ENCODE measurements around the gene MTOR.

The MTOR gene

DNA sequence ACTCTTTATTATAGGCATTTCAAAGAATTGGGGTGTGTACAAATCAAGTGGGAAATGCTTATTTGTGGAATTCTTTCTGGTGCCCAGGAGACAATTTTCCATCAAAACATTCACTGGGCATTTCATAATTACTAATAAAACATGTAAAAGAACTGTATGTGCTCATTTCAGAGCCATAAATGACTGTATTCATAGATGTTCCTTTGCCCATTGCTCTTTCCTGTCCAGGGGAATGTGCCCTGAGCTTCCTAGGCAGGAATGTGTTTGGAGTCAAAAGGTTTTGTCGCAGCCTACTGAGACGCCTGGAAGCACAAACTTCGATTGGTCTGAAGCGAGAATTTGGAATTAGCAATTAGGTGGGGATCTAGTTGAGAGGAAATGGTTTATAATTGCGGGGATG lies 119.0 kb downstream of the MTOR start:
- Histone ChIP-seq H3K79me2 (ENCODE audit: insufficient read depth, low read length) (no peaks in the 10 kb centered on the region), H4K20me1 (ENCODE audit: insufficient read depth, low read length, poor library complexity, severe bottlenecking) (no peaks in the 10 kb centered on the region), H3K9me2 (replicated peaks; ENCODE audit: low read depth, low read length) (no peaks in the 10 kb centered on the region), H3K4me1 (ENCODE audit: insufficient read depth, low read length, poor library complexity, severe bottlenecking) (no peaks in the 10 kb centered on the region), H3K27me3 (ENCODE audit: insufficient read depth, low read length, poor library complexity, severe bottlenecking) (no peaks in the 10 kb centered on the region), H3K4me2 (ENCODE audit: low read depth, low read length, poor library complexity, severe bottlenecking) (no peak overlapping the region), H3K36me3 (ENCODE audit: insufficient read depth, low read length) (peaks cover 73% of the 10 kb centered on the region; the same call in 1 of the 2 replicates), H3K9me3 (ENCODE audit: insufficient read depth, low read depth, low read length) (no peaks in the 10 kb centered on the region), H3K9ac (ENCODE audit: low read depth, low read length, poor library complexity, severe bottlenecking) (no peak overlapping the region), H3K4me3 (ENCODE audit: low read length, poor library complexity, severe bottlenecking) (no peak overlapping the region), H3F3A (ENCODE audit: low read depth) (no peaks in the 10 kb centered on the region), H2AFZ (ENCODE audit: low read length) (no peak overlapping the region)
- TF ChIP-seq EZH2phosphoT487 (IDR thresholded peaks at IDR 0.05; ENCODE audit: borderline replicate concordance) = no peak
- TF ChIP-seq, protein P1, sequence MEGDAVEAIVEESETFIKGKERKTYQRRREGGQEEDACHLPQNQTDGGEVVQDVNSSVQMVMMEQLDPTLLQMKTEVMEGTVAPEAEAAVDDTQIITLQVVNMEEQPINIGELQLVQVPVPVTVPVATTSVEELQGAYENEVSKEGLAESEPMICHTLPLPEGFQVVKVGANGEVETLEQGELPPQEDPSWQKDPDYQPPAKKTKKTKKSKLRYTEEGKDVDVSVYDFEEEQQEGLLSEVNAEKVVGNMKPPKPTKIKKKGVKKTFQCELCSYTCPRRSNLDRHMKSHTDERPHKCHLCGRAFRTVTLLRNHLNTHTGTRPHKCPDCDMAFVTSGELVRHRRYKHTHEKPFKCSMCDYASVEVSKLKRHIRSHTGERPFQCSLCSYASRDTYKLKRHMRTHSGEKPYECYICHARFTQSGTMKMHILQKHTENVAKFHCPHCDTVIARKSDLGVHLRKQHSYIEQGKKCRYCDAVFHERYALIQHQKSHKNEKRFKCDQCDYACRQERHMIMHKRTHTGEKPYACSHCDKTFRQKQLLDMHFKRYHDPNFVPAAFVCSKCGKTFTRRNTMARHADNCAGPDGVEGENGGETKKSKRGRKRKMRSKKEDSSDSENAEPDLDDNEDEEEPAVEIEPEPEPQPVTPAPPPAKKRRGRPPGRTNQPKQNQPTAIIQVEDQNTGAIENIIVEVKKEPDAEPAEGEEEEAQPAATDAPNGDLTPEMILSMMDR (conservative IDR thresholded peaks at IDR 0.05; ENCODE audit: low read length) = no peak

DNA sequence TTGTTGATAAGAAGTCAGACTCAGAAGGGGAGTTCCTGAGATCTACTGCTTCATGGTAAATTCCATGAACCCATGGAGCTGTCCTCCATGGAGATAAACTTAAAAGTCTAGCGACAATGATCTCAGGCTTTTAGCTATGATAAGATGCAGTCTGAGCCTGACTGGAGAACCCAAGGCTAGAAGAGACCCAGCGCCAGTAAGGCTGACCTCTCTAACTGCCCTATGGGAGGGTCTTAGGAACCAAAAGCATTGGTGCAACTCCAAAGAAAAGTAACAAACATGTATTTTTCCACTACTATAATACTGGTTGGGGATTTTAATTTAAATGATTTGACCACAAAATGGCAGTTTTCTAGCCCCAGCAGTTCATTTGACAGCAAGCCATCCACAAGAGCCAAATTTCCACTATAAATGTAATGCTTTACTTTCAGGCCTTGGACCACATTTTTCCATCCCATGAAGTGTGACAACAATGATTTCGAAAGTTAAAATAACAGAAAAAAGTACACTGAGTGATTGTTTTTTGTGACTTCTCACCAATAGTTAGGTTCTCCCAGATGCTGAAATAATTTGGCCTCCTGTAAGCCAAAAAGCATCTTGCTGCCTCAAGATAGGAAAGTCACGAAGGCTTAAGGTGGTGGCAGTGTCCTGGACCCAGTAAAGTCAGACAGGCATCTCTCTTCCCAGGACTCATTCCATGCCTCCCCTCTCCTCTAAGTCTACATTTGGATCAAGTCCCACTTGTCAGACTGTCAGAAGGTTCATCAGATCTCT lies 119.5 kb downstream of the MTOR start:
- TF ChIP-seq EZH2phosphoT487 (IDR thresholded peaks at IDR 0.05; ENCODE audit: borderline replicate concordance) = no peak
- TF ChIP-seq, protein P1 (conservative IDR thresholded peaks at IDR 0.05; ENCODE audit: low read length) = no peak

DNA sequence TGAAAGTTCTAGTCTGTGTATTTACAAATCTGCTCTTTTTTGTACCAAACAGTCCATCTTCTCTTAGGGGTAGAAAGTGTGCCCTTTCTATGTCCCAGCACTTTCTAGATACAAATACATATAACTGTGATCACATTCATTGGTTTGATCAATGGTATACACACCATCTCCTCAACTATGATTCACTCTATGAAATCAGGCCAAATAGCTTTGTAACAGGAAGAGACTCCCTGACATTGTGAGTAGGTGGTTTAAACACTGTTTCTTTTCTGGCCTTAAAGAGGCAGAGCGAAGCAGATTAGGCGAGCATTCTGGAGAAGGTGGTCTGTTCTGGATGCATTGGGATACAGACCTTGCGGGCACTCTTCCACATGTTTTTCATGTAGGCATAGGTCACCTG lies 123.4 kb downstream of the MTOR start:
- no peak overlapping the region for H3K4me3 ChIP-seq (ENCODE audit: low read length, poor library complexity, severe bottlenecking)
- H3K4me1 ChIP-seq (ENCODE audit: insufficient read depth, low read length, poor library complexity, severe bottlenecking) = no peaks in the 10 kb centered on the region
- H3K9me2 ChIP-seq (replicated peaks; ENCODE audit: low read depth, low read length) = no peaks in the 10 kb centered on the region
- H2AFZ ChIP-seq (ENCODE audit: low read length) = no peak overlapping the region
- no peak overlapping the region for H3K4me2 ChIP-seq (ENCODE audit: low read depth, low read length, poor library complexity, severe bottlenecking)
- no peaks in the 10 kb centered on the region for H3K27me3 ChIP-seq (ENCODE audit: insufficient read depth, low read length, poor library complexity, severe bottlenecking)
- H3K9me3 ChIP-seq (ENCODE audit: insufficient read depth, low read depth, low read length) = no peaks in the 10 kb centered on the region
- no peak overlapping the region for H3K9ac ChIP-seq (ENCODE audit: low read depth, low read length, poor library complexity, severe bottlenecking)
- no peak for TF ChIP-seq EZH2phosphoT487 (IDR thresholded peaks at IDR 0.05; ENCODE audit: borderline replicate concordance)
- TF ChIP-seq, protein P1 (conservative IDR thresholded peaks at IDR 0.05; ENCODE audit: low read length) = no peak
- H3K79me2 ChIP-seq (ENCODE audit: insufficient read depth, low read length) = no peaks in the 10 kb centered on the region
- no peaks in the 10 kb centered on the region for H4K20me1 ChIP-seq (ENCODE audit: insufficient read depth, low read length, poor library complexity, severe bottlenecking)
- no peaks in the 10 kb centered on the region for H3F3A ChIP-seq (ENCODE audit: low read depth)
- H3K36me3 ChIP-seq (ENCODE audit: insufficient read depth, low read length) = peaks cover 62% of the 10 kb centered on the region; the same call in 1 of the 2 replicates

More for the DNA sequence above, 119.5 kb downstream of the MTOR start:
- no peaks in the 10 kb centered on the region for H3K27me3 ChIP-seq (ENCODE audit: insufficient read depth, low read length, poor library complexity, severe bottlenecking)
- no peaks in the 10 kb centered on the region for H3K9me2 ChIP-seq (replicated peaks; ENCODE audit: low read depth, low read length)
- no peaks in the 10 kb centered on the region for H3K79me2 ChIP-seq (ENCODE audit: insufficient read depth, low read length)
- H3K9me3 ChIP-seq (ENCODE audit: insufficient read depth, low read depth, low read length) = no peaks in the 10 kb centered on the region
- H3K4me3 ChIP-seq (ENCODE audit: low read length, poor library complexity, severe bottlenecking) = no peak overlapping the region
- no peak overlapping the region for H3K4me2 ChIP-seq (ENCODE audit: low read depth, low read length, poor library complexity, severe bottlenecking)
- no peak overlapping the region for H3K9ac ChIP-seq (ENCODE audit: low read depth, low read length, poor library complexity, severe bottlenecking)
- H2AFZ ChIP-seq (ENCODE audit: low read length) = no peak overlapping the region
- peaks cover 73% of the 10 kb centered on the region; the same call in 1 of the 2 replicates for H3K36me3 ChIP-seq (ENCODE audit: insufficient read depth, low read length)
- H3K4me1 ChIP-seq (ENCODE audit: insufficient read depth, low read length, poor library complexity, severe bottlenecking) = no peaks in the 10 kb centered on the region
- no peaks in the 10 kb centered on the region for H4K20me1 ChIP-seq (ENCODE audit: insufficient read depth, low read length, poor library complexity, severe bottlenecking)
- no peaks in the 10 kb centered on the region for H3F3A ChIP-seq (ENCODE audit: low read depth)
